Measurements from ENCODE around the gene PLXNB2.

PLXNB2 gene

GRCh38 chr22:50262460-50262911, 45.0 kb downstream of the PLXNB2 start:
- no peak for DNase-seq

DNA sequence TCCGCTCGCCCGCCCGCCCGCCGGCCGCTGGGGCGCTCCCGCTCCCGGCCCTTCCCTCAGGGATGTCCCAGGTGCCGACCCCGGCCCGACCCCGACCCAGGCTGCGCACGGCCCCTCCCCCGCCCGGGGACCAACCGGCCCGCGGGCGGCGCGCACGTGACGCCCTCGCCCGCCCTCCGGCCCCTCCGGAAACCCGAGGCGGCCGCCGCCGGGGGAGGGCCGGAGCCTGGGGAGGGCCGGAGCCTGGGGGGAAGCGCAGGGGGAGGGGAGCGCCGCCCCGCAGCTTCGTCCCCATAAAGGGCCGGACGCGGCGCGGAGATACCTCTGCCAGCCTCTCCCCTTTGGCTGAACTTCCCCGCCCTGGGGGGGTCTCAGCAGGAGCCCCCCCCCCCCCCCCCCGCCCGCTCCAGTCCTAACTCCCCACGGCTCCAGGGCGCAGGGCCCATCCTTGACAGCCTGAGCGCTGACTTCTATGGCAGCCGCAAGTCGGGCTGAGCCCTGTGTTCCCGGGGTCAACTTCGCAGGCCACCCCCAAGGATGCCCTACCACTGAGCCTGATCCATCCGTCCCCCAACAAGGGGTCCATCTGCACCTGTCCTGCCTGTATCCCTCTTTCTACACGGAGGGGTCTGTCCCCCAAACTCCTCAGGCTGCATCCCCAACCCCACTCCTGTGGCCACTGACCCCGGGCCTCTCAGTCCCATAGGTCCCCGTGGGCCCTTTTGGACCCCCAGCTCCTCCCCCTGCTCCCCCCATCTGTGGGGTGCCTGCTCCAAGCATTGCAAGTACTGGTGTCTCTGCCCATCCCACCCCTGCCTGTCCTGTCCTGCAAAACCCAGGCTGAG, 45.6 kb downstream of the PLXNB2 start, which contains the start of gene MAPK12:
Gene MAPK12 (minus strand): TSS at position 69 of the 845 bp plus-strand sequence. CDS start 174 bp downstream, outside the sequence.
- DNase-seq, result no peak

DNA sequence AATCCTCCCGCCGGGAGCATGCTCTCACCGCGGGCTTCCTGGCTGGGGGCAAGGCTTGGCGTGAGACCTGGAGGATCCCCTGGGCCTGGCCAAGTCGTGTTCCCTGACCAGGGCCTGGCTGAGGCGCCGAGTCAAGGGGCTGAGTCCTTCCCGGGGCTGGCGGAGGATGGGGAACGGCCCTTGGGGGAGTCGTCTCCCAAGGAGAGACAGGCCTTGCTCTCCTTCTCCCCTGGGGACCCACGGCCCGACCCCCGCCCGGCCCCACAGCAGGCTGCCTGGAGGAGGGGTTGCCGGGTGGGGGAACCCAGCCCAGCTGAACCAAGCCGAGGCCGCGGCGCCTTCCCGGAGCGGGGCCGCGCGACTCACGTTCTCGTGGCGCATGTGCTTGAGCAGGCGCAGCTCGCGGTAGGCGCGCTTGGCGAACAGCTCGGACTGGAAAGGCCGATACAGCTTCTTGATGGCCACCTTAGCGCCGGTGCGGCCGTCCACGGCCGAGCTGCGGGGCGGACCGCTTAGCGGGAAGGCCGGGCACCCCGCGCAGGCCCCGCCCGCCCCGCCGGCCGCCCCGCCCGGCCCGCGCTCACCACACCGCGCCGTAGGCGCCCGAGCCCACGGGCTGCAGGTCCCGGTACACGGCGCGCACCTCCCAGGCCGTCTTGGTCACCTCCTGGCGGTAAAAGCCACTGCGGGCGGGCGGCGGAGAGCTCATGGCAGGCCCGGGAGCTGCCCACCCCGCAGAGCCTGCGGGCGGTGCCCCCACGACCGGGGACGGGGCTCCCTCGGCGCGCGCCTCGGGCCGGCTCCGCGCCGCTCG, 46.4 kb downstream of the PLXNB2 start:
- DNase-seq, result peak; percentile 35 to 48

GRCh38 chr22:50260434-50260800, 47.0 kb downstream of the PLXNB2 start:
- DNase-seq, result no peak

DNA sequence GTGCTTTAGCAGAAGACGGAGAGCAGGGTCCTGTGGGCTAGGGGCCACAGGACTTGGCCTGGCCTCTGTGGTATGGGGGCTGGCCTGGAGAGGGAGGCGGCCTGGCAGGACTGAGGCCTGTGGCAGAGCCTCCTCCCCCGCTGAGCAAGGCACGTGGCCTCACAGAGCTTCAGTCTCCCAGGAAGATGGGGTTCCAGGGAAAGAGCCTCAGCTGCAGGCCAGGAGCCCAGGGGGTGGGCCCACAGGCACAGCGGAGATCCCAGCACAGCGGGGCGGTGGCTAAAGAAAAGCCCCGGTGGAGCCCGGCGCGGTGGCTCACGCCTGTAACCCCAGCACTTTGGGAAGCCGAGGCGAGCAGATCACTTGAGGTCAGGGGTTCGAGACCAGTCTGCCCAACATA, 48.1 kb downstream of the PLXNB2 start:
- DNase-seq, result no peak

DNA sequence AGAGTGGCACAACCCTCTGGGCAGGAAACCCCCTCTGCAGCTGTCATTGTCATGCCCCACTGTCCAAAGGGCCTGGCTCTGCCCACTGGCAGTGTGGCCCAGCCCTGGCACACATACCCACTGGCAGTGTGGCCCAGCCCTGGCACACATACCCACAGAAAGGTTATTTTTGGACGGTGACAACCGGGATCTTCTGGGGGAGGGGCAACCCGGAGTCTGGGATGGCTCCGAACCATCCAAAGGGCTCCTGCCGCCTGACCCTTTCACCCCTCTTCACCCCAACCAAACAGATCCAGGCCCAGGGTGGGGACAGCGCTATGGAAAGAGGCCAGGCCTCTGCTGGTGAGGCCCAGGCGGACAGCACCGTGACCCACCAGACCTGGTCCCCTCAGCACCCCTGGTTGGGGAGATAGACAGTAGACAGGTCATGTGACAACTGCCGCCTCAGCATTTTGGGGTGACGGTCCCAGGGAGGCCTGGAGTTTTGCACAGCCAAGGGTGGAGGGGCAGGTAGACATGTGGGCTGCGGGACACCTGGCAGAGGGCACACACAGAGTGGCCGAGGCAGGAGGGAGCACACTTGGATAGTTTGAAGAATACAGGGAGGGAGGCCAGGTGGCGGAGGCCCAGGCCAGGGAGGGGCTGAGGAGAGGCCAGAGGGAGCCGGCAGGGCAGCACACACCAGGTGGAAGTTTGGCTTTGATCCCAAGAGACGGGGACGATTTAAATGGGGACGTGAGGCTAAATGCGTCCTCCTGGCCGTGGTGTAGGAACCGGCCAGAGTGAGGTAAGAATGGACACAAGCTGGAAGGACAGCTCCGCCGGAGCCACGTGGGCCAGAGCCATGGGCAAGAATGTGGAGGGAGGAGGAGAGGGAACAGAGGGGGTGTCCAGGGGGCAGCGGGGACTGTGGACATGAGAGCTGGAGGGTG, 48.8 kb downstream of the PLXNB2 start:
- no peak for DNase-seq

- no peak for DNase-seq
Observed at GRCh38 chr22:50257451-50258360, 49.7 kb downstream of the PLXNB2 start.

- DNase-seq, result no peak
Observed at GRCh38 chr22:50257041-50257440, 50.4 kb downstream of the PLXNB2 start.

GRCh38 chr22:50256258-50256862, 51.1 kb downstream of the PLXNB2 start:
- no peak for DNase-seq

- no peak for DNase-seq
Observed at GRCh38 chr22:50255607-50256006, 51.8 kb downstream of the PLXNB2 start.

GRCh38 chr22:50255099-50255498, 52.3 kb downstream of the PLXNB2 start:
- DNase-seq, result no peak

DNA sequence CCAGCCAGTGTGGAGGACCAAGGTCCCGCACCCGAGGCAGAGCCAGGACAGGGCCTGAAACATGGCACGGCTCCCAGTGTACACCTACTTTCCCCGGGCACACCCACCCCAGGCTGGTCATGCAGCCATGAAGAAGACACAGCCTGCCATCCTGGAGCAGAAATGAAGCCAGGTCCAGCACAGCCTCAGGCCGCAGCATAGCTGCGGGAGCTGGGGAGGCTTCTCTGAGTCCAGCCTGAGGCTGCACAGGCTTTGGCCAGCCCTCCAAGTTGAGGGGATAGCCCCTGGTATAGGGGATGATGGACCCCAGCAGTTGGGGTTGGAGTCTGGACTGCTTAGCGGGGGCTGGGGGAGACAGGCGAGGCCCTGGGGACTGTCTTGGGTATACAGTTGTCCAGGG, 53.5 kb downstream of the PLXNB2 start:
- DNase-seq, result no peak

DNA sequence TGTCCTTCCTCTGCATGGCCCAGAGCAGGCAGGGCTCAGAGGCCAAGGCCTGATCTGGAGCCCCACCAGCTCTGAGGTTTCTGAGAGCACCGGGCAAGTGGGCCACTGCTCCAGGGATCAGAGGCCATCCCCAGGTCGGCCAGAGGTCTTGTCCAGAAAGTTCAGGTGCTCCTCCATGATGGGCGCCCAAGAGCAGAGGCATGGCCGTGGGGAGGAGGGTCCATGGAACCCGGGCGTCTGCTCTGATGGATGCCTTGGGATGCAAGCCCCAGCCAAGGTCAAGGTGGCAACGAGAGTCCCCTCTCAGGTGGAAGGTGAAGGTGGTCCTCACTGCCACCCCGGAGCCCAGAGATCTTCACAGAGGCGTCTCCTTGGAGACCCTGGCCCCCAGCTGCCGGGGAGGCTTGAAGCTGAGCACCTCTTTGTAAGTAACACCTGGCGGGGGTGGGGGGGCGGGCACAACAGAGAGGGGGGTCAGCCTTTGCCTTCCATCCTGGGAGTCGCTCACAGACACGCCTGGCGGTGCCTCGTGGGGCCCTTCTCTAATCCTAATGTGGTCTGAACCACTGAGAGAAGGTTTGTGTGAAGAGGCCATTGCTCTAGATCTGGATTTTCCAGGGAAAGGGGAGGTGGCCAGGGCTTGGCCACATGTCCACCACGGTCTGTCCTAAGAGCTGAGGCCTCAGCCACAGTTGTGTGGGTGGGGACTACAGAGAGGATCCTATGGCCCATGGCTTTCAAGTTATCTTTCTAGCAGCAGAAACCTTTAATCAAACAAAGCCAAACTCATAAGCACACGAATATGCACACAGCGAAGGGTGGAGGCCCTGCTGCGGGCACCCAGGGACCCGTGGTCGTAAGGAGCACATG, 54.2 kb downstream of the PLXNB2 start:
- no peak for DNase-seq

GRCh38 chr22:50252082-50253045, 55.1 kb downstream of the PLXNB2 start:
- DNase-seq, result peak; percentile 54 to 57

GRCh38 chr22:50251477-50252081, 55.9 kb downstream of the PLXNB2 start:
- DNase-seq, result no peak

GRCh38 chr22:50250555-50251476, 56.6 kb downstream of the PLXNB2 start, which contains the start of gene HDAC10:
TSS of gene HDAC10 (minus strand) at chr22:50251265. CDS start at chr22:50251032, 233 bp downstream.
- DNase-seq, result peak; percentile 79 to 85

- no peak for DNase-seq
Observed at GRCh38 chr22:50250249-50250554, 57.2 kb downstream of the PLXNB2 start.
